SK-N-SH (cell line): Measurements from ENCODE around the gene CHCHD3.

Experiments used
- EP300 ChIP-seq, 2 experiments: IDR thresholded peaks; 2 replicates each; pipeline versions ENCODE4 v1.4.0 to v1.6.1; 2012; ENCODE audit warnings: borderline replicate concordance in 1 of 2, low read depth in 1 of 2, low read length in 1 of 2
- FOSL2 ChIP-seq: IDR thresholded peaks from 2 replicates; pipeline ENCODE4 v1.4.0; 2012; ENCODE audit warnings: low read depth, mild to moderate bottlenecking, moderate library complexity, borderline replicate concordance
- FOXM1 ChIP-seq: IDR thresholded peaks from 2 replicates; pipeline ENCODE4 v1.4.0; 2012; ENCODE audit warnings: low read depth, mild to moderate bottlenecking
- GABPA ChIP-seq: IDR thresholded peaks from 2 replicates; pipeline ENCODE4 v1.4.0; 2012; ENCODE audit warnings: low read depth, mild to moderate bottlenecking
- MXI1 ChIP-seq: IDR thresholded peaks from 2 replicates; pipeline ENCODE4 v1.6.1; 2012; ENCODE audit warnings: mild to moderate bottlenecking, low read depth, low read length, improper control_type of control experiment
- TAF1 ChIP-seq: IDR thresholded peaks from 2 replicates; pipeline ENCODE4 v1.6.1; 2012; ENCODE audit warnings: low read depth, mild to moderate bottlenecking, low read length, moderate library complexity, borderline replicate concordance
- TF ChIP-seq, protein P1 (sequence below): fragments of 200-600 bp; sonication (generic); IDR thresholded peaks from 2 replicates; pipeline ENCODE4 v1.6.1; 2017; ENCODE audit warnings: antibody characterized with exemption, mild to moderate bottlenecking, moderate library complexity
- TF ChIP-seq, protein P2 (sequence below): IDR thresholded peaks from 2 replicates; pipeline ENCODE4 v1.6.1; 2012; ENCODE audit warnings: mild to moderate bottlenecking, low read depth, low read length, moderate library complexity
- TF ChIP-seq, protein P3 (sequence below): fragments of 150-350 bp; IDR thresholded peaks from 2 replicates; pipeline ENCODE4 v1.6.1; 2017; ENCODE audit warnings: antibody characterized with exemption, low read length, low read depth, borderline replicate concordance

DNA sequence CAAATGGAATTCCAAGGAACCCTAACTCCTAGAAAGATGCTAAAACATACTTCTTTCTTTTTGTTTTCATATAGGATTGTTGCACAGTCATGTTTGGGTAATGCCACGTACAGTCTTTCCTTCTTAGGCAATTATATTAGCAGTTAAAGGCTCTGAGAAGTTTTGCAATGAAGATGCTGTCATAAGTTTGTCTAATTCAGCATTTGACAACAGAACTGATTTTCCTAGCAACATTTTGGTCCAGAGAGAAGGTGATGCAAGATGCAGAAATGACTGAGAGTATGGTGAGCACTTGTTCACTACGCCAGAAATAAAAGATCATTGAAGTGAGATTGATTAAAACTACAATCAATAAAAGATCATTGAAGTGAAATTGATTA is 321.7 kb downstream of the CHCHD3 start:
- TF ChIP-seq, protein P1, sequence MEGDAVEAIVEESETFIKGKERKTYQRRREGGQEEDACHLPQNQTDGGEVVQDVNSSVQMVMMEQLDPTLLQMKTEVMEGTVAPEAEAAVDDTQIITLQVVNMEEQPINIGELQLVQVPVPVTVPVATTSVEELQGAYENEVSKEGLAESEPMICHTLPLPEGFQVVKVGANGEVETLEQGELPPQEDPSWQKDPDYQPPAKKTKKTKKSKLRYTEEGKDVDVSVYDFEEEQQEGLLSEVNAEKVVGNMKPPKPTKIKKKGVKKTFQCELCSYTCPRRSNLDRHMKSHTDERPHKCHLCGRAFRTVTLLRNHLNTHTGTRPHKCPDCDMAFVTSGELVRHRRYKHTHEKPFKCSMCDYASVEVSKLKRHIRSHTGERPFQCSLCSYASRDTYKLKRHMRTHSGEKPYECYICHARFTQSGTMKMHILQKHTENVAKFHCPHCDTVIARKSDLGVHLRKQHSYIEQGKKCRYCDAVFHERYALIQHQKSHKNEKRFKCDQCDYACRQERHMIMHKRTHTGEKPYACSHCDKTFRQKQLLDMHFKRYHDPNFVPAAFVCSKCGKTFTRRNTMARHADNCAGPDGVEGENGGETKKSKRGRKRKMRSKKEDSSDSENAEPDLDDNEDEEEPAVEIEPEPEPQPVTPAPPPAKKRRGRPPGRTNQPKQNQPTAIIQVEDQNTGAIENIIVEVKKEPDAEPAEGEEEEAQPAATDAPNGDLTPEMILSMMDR = no peak
- TF ChIP-seq, protein P2, sequence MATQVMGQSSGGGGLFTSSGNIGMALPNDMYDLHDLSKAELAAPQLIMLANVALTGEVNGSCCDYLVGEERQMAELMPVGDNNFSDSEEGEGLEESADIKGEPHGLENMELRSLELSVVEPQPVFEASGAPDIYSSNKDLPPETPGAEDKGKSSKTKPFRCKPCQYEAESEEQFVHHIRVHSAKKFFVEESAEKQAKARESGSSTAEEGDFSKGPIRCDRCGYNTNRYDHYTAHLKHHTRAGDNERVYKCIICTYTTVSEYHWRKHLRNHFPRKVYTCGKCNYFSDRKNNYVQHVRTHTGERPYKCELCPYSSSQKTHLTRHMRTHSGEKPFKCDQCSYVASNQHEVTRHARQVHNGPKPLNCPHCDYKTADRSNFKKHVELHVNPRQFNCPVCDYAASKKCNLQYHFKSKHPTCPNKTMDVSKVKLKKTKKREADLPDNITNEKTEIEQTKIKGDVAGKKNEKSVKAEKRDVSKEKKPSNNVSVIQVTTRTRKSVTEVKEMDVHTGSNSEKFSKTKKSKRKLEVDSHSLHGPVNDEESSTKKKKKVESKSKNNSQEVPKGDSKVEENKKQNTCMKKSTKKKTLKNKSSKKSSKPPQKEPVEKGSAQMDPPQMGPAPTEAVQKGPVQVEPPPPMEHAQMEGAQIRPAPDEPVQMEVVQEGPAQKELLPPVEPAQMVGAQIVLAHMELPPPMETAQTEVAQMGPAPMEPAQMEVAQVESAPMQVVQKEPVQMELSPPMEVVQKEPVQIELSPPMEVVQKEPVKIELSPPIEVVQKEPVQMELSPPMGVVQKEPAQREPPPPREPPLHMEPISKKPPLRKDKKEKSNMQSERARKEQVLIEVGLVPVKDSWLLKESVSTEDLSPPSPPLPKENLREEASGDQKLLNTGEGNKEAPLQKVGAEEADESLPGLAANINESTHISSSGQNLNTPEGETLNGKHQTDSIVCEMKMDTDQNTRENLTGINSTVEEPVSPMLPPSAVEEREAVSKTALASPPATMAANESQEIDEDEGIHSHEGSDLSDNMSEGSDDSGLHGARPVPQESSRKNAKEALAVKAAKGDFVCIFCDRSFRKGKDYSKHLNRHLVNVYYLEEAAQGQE = no peak
- TF ChIP-seq FOSL2 (no peak), GABPA (no peak), FOXM1 (no peak), EP300 (IDR thresholded peaks at IDR 0.05; ENCODE audit: borderline replicate concordance in 1 of 2, low read depth in 1 of 2, low read length in 1 of 2) (no peak), MXI1 (no peak), TAF1 (no peak)
- TF ChIP-seq, protein P3, sequence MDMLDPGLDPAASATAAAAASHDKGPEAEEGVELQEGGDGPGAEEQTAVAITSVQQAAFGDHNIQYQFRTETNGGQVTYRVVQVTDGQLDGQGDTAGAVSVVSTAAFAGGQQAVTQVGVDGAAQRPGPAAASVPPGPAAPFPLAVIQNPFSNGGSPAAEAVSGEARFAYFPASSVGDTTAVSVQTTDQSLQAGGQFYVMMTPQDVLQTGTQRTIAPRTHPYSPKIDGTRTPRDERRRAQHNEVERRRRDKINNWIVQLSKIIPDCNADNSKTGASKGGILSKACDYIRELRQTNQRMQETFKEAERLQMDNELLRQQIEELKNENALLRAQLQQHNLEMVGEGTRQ = no peak
